ENCODE measurements around the gene ARAP3. TPM values are rescaled to one million over a fixed set of nuclear protein-coding genes. Genes with fewer than 3 reads are reported as not detected.

ARAP3 gene
- total and polyA plus RNA-seq, 9 of the 15 experiments (the other 6 are each of a cell fraction or from before 2014, with no cell fraction given) = 0.83 to 25.7 (median 6.4) TPM

DNA sequence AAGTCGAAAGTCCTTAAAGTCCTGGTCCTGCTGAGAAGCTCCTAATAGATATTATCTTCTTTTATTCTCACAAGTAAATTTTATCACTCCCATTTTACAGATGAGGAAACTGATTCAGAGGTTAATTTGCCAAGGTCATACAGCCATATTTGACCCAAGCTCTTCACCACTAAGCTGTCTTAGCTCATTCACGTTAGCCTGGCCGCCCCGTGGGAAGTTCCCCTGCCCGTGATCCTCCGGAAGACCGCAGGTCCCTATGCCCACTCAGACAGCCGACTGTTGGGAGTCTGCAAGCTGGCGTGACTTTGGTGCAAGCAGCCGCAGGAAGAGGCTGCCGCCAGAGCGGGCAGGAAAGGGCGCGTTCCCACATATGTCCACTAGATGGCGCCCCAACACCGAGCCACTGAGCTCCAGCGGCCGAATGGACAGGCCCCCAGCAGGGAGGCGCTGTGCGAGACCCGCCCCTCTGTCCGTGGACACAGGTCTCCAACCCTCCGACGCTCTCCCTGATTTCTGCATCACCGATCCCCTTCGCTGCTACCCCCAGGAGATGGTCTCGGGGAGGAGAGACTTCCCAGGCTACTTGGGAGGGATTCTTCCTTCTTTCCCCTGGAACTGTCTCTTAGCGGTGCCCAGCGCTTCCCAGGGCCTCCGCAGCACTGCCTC is 10.0 kb upstream of the ARAP3 start (continued):
- TF ChIP-seq ZFX (CRISPR knock-in tag; IDR thresholded peaks at IDR 0.05) (peak; percentile 64; the same call in 1 of the 2 replicates), RBM17 (IDR thresholded peaks at IDR 0.05; ENCODE audit: borderline replicate concordance, low read depth, low read length) (no peak), TRIM24 (IDR thresholded peaks at IDR 0.05) (no peak), ZNF655 (CRISPR knock-in tag; IDR thresholded peaks at IDR 0.05) (no peak), SRF (CRISPR knock-in tag; IDR thresholded peaks at IDR 0.05) (peak in 1 of 2 experiments; percentile 75; a peak in 1 of 4 replicates), SRSF9 (IDR thresholded peaks at IDR 0.05; ENCODE audit: borderline replicate concordance, low read depth, low read length) (no peak), POLR3A (IDR thresholded peaks at IDR 0.05; ENCODE audit: borderline replicate concordance, extremely low read depth, insufficient read depth, insufficient read length) (no peak), RBM34 (IDR thresholded peaks at IDR 0.05; ENCODE audit: borderline replicate concordance, insufficient read depth, low read length) (no peak), ZNF77 (CRISPR knock-in tag; IDR thresholded peaks at IDR 0.05) (no peak), ETV5 (CRISPR knock-in tag; IDR thresholded peaks at IDR 0.05; ENCODE audit: low read depth) (0 out of 2 replicates have a peak, but pooled peaks have one; percentile 16), ZNF584 (CRISPR knock-in tag; IDR thresholded peaks at IDR 0.05; ENCODE audit: low read depth) (no peak), TRIM25 (IDR thresholded peaks at IDR 0.05; ENCODE audit: borderline replicate concordance) (no peak)
- TF ChIP-seq, protein P1, sequence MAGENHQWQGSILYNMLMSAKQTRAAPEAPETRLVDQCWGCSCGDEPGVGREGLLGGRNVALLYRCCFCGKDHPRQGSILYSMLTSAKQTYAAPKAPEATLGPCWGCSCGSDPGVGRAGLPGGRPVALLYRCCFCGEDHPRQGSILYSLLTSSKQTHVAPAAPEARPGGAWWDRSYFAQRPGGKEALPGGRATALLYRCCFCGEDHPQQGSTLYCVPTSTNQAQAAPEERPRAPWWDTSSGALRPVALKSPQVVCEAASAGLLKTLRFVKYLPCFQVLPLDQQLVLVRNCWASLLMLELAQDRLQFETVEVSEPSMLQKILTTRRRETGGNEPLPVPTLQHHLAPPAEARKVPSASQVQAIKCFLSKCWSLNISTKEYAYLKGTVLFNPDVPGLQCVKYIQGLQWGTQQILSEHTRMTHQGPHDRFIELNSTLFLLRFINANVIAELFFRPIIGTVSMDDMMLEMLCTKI (IDR thresholded peaks at IDR 0.05; ENCODE audit: partially characterized antibody) = no peak
- TF ChIP-seq, protein P2, sequence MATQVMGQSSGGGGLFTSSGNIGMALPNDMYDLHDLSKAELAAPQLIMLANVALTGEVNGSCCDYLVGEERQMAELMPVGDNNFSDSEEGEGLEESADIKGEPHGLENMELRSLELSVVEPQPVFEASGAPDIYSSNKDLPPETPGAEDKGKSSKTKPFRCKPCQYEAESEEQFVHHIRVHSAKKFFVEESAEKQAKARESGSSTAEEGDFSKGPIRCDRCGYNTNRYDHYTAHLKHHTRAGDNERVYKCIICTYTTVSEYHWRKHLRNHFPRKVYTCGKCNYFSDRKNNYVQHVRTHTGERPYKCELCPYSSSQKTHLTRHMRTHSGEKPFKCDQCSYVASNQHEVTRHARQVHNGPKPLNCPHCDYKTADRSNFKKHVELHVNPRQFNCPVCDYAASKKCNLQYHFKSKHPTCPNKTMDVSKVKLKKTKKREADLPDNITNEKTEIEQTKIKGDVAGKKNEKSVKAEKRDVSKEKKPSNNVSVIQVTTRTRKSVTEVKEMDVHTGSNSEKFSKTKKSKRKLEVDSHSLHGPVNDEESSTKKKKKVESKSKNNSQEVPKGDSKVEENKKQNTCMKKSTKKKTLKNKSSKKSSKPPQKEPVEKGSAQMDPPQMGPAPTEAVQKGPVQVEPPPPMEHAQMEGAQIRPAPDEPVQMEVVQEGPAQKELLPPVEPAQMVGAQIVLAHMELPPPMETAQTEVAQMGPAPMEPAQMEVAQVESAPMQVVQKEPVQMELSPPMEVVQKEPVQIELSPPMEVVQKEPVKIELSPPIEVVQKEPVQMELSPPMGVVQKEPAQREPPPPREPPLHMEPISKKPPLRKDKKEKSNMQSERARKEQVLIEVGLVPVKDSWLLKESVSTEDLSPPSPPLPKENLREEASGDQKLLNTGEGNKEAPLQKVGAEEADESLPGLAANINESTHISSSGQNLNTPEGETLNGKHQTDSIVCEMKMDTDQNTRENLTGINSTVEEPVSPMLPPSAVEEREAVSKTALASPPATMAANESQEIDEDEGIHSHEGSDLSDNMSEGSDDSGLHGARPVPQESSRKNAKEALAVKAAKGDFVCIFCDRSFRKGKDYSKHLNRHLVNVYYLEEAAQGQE (IDR thresholded peaks at IDR 0.05; ENCODE audit: borderline replicate concordance) = peak; percentile 86
- TF ChIP-seq, protein P2 (CRISPR knock-in tag; IDR thresholded peaks at IDR 0.05; ENCODE audit: low read depth) = peak; percentile 45; the same call in 1 of the 2 replicates

Data from K562 (cell line).